Fibroblast of villous mesenchyme (primary cell): Measurements from ENCODE around the gene MGAT5B. TPM values are rescaled to one million over a fixed set of nuclear protein-coding genes. Genes with fewer than 3 reads are reported as not detected.

Experiments used
- DNase-seq: peaks from one replicate; pipeline ENCODE4 v3.0.0-alpha.2; 2010; ENCODE audit warnings: low read depth
- H3K4me3 ChIP-seq: 2 replicates; pipeline ENCODE4 v1.5.1; 2011; ENCODE audit warnings: low read depth, mild to moderate bottlenecking, low read length
- total RNA-seq: library from RNA; depleted of rRNA; stranded (reverse); fragments of >200 nt; gene quantifications from 2 replicates; pipeline ENCODE4 v1.2.3, GENCODE V29; 2012
- TF ChIP-seq, protein P1 (sequence below): IDR thresholded peaks from 2 replicates; pipeline ENCODE4 v1.5.1; 2012; ENCODE audit warnings: low read depth, mild to moderate bottlenecking, low read length; ENCODE audit not compliant: insufficient read depth

MGAT5B gene, protein sequence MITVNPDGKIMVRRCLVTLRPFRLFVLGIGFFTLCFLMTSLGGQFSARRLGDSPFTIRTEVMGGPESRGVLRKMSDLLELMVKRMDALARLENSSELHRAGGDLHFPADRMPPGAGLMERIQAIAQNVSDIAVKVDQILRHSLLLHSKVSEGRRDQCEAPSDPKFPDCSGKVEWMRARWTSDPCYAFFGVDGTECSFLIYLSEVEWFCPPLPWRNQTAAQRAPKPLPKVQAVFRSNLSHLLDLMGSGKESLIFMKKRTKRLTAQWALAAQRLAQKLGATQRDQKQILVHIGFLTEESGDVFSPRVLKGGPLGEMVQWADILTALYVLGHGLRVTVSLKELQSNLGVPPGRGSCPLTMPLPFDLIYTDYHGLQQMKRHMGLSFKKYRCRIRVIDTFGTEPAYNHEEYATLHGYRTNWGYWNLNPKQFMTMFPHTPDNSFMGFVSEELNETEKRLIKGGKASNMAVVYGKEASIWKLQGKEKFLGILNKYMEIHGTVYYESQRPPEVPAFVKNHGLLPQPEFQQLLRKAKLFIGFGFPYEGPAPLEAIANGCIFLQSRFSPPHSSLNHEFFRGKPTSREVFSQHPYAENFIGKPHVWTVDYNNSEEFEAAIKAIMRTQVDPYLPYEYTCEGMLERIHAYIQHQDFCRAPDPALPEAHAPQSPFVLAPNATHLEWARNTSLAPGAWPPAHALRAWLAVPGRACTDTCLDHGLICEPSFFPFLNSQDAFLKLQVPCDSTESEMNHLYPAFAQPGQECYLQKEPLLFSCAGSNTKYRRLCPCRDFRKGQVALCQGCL
- 0.32 and 0.43 TPM in 2 replicates for total RNA-seq

DNA sequence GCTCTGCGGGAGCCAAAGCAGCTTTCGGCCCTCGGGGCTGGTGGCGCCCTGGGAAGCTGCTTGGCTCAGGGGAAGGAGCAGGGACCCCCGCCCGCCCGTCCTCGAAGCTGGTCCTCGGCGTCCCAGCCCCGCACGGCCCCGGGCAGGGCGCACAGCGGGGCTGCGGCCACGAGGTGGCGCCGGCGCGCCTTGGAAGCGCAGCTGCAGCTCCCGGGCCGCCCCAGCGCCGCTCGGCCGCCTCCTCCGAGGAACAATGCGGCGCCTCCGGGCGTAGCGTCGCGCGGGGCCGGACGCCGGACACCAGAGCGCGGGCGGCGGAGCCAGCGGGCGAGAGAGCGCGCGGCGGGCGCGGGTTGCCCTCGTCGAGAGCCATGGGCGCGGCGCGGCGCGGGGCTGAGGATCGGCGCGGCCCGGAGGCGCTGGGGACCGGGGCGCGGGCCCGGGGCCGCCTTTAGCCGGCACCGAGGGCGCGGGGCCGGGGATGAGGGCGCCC lies at the start of gene MGAT5B:
MGAT5B (plus strand) TSS at position 229 of the 493 bp plus-strand sequence. CDS start 626 bp downstream, outside the sequence.
- TF ChIP-seq, protein P1, sequence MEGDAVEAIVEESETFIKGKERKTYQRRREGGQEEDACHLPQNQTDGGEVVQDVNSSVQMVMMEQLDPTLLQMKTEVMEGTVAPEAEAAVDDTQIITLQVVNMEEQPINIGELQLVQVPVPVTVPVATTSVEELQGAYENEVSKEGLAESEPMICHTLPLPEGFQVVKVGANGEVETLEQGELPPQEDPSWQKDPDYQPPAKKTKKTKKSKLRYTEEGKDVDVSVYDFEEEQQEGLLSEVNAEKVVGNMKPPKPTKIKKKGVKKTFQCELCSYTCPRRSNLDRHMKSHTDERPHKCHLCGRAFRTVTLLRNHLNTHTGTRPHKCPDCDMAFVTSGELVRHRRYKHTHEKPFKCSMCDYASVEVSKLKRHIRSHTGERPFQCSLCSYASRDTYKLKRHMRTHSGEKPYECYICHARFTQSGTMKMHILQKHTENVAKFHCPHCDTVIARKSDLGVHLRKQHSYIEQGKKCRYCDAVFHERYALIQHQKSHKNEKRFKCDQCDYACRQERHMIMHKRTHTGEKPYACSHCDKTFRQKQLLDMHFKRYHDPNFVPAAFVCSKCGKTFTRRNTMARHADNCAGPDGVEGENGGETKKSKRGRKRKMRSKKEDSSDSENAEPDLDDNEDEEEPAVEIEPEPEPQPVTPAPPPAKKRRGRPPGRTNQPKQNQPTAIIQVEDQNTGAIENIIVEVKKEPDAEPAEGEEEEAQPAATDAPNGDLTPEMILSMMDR = peak; percentile 60
- DNase-seq = peak; percentile 75
- H3K4me3 ChIP-seq = peak within 1 kb of the TSS; percentile 23

DNA sequence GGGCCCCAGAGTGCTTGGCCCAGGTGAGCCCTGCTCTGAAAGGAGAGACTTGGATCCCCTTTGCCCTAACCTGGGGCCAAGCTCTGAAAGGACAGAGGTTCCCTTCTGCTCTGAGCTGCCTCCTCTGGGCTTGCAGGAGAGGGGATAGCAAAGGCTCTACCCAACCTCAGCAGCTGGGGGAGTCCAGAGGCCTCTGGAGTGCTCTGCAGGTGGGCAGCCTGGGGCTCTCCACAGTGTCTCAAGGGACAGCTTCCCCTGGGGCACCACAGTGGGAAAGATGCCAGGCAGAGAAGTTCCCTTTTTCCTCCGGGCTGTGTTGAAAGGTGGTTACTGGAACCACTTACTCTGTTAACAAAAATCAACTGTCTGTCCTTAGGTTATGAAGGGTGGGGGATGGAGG lies 48.2 kb upstream of the MGAT5B start:
- H3K4me3 ChIP-seq = no peak overlapping the region
- TF ChIP-seq, protein P1 = no peak
- no peak for DNase-seq

DNA sequence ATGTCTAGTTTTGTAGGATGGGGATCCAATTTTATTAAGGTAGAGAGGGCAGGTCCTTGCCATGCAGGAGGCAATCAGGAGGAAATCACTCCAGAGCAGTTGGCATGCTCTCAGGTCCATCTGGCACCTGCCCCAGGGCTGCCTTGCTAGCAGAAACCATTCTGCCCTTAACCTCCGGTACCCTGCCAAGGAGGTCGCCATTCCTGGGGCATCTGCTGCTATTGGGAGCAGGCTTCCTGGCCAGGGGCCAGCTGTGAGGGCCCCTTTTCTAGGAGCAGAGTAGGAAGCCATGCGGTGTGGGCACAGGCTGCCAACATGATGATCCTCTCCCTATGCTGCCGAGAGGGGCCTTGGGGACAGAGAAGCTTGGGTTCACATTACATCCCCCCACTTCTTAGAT lies 47.6 kb upstream of the MGAT5B start:
- no peak for DNase-seq
- TF ChIP-seq, protein P1 = no peak
- no peak overlapping the region for H3K4me3 ChIP-seq

DNA sequence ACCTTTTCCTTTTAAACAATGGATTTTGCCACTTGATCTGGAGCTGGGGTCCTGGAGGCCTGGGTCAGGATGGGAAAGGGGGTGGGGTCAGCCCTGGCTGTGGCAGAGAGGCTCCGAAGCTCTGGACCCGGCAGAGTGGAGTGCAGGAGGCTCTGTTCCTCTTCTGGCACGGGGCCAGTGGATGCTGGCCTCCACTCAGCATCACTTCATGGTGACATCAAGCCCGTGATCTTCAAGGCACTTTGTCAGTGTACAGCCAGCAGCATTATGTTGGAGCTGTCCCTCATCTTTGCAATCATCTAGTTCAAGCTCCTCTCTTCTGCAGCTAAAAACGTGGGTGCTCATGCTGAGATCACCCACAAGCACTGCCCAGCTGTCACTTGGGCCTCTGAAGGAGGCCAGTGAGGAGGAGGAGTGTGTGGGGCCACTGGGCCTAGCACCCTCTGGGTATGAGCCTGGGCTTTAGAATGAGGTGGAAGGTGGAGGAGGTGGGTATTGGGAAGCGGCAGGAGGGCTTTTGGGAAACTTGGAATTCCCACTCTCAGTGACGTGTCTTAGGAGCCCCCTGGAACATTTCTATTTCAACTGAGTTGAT lies 45.9 kb upstream of the MGAT5B start:
- DNase-seq = no peak
- TF ChIP-seq, protein P1 = no peak
- no peak overlapping the region for H3K4me3 ChIP-seq

DNA sequence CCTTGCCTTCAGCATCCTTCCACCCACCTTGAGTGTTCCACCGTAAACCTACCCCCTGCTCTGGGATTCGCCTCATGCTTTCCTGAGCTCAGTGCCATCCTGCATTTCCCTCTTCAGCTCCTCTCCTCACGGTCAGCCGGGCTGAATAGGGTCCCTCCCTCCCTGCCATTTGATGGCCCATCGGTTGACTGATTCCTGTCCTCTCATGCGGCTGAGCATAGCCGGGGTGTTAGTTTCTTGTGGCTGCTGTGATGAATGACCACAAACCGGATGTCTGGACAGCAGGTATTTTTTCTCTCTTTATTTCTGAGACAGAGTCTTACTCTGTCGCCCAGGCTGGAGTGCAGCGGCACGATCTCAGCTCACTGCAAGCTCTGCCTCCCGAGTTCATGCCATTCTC lies 44.1 kb upstream of the MGAT5B start:
- no peak for DNase-seq
- no peak overlapping the region for H3K4me3 ChIP-seq
- TF ChIP-seq, protein P1 = no peak

DNA sequence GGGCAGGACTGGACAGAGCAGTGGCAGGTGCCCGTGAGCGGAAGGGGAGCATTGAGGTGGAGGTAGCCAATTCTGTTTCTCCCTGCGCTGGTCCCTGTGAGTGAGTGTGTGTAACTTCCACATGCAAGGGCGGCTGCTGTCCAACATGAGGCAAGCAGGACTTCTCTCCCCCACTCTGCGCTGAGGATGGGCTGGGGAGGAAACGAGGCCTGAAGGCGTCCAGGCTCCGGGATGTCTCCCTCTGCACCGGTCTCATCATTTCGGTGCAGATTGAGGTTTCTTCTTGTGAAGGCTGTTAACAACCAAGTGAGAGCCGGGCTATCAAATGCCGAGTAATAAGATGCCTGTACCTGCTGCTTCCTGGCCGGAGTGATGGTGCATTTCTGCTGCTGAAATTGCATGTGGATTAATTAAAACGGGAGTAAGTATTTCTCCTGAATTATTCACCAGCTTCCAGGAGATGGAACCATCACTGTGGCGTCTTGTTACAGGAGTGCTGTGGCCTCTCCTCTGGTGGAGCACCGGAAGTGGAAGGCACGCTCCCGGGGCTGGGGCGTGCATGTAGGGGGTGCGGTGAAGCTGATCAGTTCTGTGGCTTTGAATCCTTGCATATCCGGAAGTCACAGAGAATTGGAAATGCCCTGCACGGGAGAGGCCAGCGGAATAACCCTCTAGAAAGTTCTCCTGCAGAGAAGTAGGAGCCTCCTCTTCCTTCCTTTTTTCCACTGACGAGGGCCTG lies 41.7 kb upstream of the MGAT5B start:
- H3K4me3 ChIP-seq = no peak overlapping the region
- DNase-seq = no peak
- TF ChIP-seq, protein P1 = no peak
